Liver (tissue), 9 donors: ENCODE measurements around the gene GSAP. TPM values are rescaled to one million over a fixed set of nuclear protein-coding genes. Genes with fewer than 3 reads are reported as not detected.

Experiments
- DNase-seq: peaks from one replicate; pipeline ENCODE4 v3.0.0-alpha.2; 2017; ENCODE audit warnings: low spot score
- H3K27ac ChIP-seq, 2 donors: one replicate each; pipeline ENCODE4 v1.7.0; 2013; ENCODE audit warnings: inconsistent platforms in 2 of 2, low read length in 2 of 2, control low read depth in 1 of 2, low read depth in 1 of 2, mild to moderate bottlenecking in 1 of 2
- H3K27me3 ChIP-seq, 4 donors: one replicate each; pipeline versions ENCODE4 v1.6.1 to v1.7.0; 2013; ENCODE audit warnings: low read length in 3 of 4, inconsistent platforms in 1 of 4, mild to moderate bottlenecking in 1 of 4, moderate library complexity in 1 of 4; ENCODE audit not compliant: control insufficient read depth in 4 of 4, insufficient read depth in 4 of 4
- H3K36me3 ChIP-seq, 4 donors: one replicate each; pipeline versions ENCODE4 v1.6.1 to v1.7.0; 2013; ENCODE audit warnings: low read length in 3 of 4, mild to moderate bottlenecking in 3 of 4, low read depth in 1 of 4, moderate library complexity in 1 of 4; ENCODE audit not compliant: control insufficient read depth in 4 of 4, insufficient read depth in 3 of 4
- H3K4me1 ChIP-seq, 4 donors: one replicate each; pipeline versions ENCODE4 v1.6.1 to v1.7.0; 2013; ENCODE audit warnings: low read length in 3 of 4, mild to moderate bottlenecking in 3 of 4, moderate library complexity in 1 of 4; ENCODE audit not compliant: control insufficient read depth in 4 of 4, insufficient read depth in 4 of 4
- H3K4me3 ChIP-seq, 3 donors: one replicate each; pipeline versions ENCODE4 v1.6.1 to v1.7.0; 2013; ENCODE audit warnings: low read length in 3 of 3, control low read depth in 1 of 3, low read depth in 1 of 3, mild to moderate bottlenecking in 1 of 3
- H3K9ac ChIP-seq, 2 donors: one replicate each; pipeline ENCODE4 v1.7.0; 2013; ENCODE audit warnings: low read length in 2 of 2, mild to moderate bottlenecking in 2 of 2, moderate library complexity in 2 of 2, control low read depth in 1 of 2, low read depth in 1 of 2
- H3K9me3 ChIP-seq, 4 donors: one replicate each; pipeline versions ENCODE4 v1.6.1 to v1.7.0; 2013; ENCODE audit warnings: low read length in 3 of 4; ENCODE audit not compliant: control insufficient read depth in 4 of 4
- ATF3 ChIP-seq: IDR thresholded peaks from 2 replicates; pipeline ENCODE4 v1.6.1; 2016; ENCODE audit warnings: antibody characterized with exemption
- EGR1 ChIP-seq, 2 donors: IDR thresholded peaks; 2 replicates each; pipeline ENCODE4 v1.6.1; 2016 to 2018; ENCODE audit warnings: antibody characterized with exemption in 2 of 2, low read depth in 2 of 2
- FOXA1 ChIP-seq: IDR thresholded peaks from 2 replicates; pipeline ENCODE4 v1.6.1; 2016; ENCODE audit warnings: antibody characterized with exemption
- GABPA ChIP-seq, 2 donors: IDR thresholded peaks in 1 of 2; conservative IDR thresholded peaks in 1 of 2; 2 replicates each; pipeline ENCODE4 v1.6.1; 2016; ENCODE audit warnings: antibody characterized with exemption in 2 of 2, mild to moderate bottlenecking in 1 of 2, moderate library complexity in 1 of 2
- HNF4A ChIP-seq, 2 donors: conservative IDR thresholded peaks; 2 replicates each; pipeline ENCODE4 v1.6.1; 2016; ENCODE audit warnings: antibody characterized with exemption in 2 of 2, mild to moderate bottlenecking in 2 of 2
- HNF4G ChIP-seq: IDR thresholded peaks from 2 replicates; pipeline ENCODE4 v1.6.1; 2016; ENCODE audit warnings: antibody characterized with exemption
- JUND ChIP-seq, 2 donors: IDR thresholded peaks; 2 replicates each; pipeline ENCODE4 v1.6.1; 2016; ENCODE audit warnings: antibody characterized with exemption in 2 of 2
- MAX ChIP-seq: IDR thresholded peaks from 2 replicates; pipeline ENCODE4 v1.6.1; 2016; ENCODE audit warnings: antibody characterized with exemption
- NR2F2 ChIP-seq: IDR thresholded peaks from 2 replicates; pipeline ENCODE4 v1.6.1; 2016; ENCODE audit warnings: antibody characterized with exemption
- RAD21 ChIP-seq, 2 donors: IDR thresholded peaks; 2 replicates each; pipeline ENCODE4 v1.6.1; 2016; ENCODE audit warnings: antibody characterized with exemption in 2 of 2, mild to moderate bottlenecking in 2 of 2
- RXRA ChIP-seq, 2 donors: IDR thresholded peaks; 2 replicates each; pipeline ENCODE4 v1.6.1; 2017 to 2018; ENCODE audit warnings: antibody characterized with exemption in 2 of 2, mild to moderate bottlenecking in 1 of 2
- SP1 ChIP-seq: IDR thresholded peaks from 2 replicates; pipeline ENCODE4 v1.6.1; 2018; ENCODE audit warnings: antibody characterized with exemption, mild to moderate bottlenecking
- TAF1 ChIP-seq: conservative IDR thresholded peaks from 2 replicates; pipeline ENCODE4 v1.6.1; 2016; ENCODE audit warnings: antibody characterized with exemption, mild to moderate bottlenecking
- YY1 ChIP-seq: IDR thresholded peaks from 2 replicates; pipeline ENCODE4 v1.6.1; 2016; ENCODE audit warnings: antibody characterized with exemption, mild to moderate bottlenecking
- WGBS: extraction: QIAGEN DNeasy Blood & Tissue Kit; methylation state at CpG from one replicate; pipeline ENCODE4 v1.1.7; 2013; 5-methylcytosine and 5-hydroxymethylcytosine counted together
- polyA plus RNA-seq, 2 donors: library from polyadenylated mRNA; stranded (reverse) in 1 of 2; unstranded in 1 of 2; fragments of 200-250 nt in 1 of 2; fragments of >200 nt in 1 of 2; fragmentation: Nextera tagmentation in 1 of 2; extraction: Ambion mirVana in 1 of 2; gene quantifications; one replicate each; pipeline versions ENCODE4 v1.2.1 to v1.2.3, GENCODE V29; 2013 to 2015
- total RNA-seq, 2 donors: library from RNA; depleted of rRNA; stranded (reverse); fragments of >200 nt; gene quantifications; one replicate each; pipeline ENCODE4 v1.2.3, GENCODE V29; 2014
- TF ChIP-seq, protein P1 (sequence below): fragments of 150-350 bp; IDR thresholded peaks from 2 replicates; pipeline ENCODE4 v1.5.1; 2017; ENCODE audit warnings: improper control_type of control experiment, low read depth, low read length; ENCODE audit not compliant: missing input control
- TF ChIP-seq, protein P2 (sequence below): IDR thresholded peaks from 2 replicates; pipeline ENCODE4 v1.6.1; 2016; ENCODE audit warnings: antibody characterized with exemption, mild to moderate bottlenecking
- TF ChIP-seq, protein P3 (sequence below): IDR thresholded peaks from 2 replicates; pipeline ENCODE4 v1.6.1; 2016; ENCODE audit warnings: antibody characterized with exemption
- donor health status: healthy.
- donor health status: healthy.
- donor health status: healthy.
- donor health status: healthy.
- donor health status: healthy.

The GSAP gene
- total and polyA plus RNA-seq, 4 donors: 4.1 to 30.9 (median 17.7) TPM

- H3K9ac ChIP-seq: no peak overlapping the region
- no peak overlapping the region for H3K27ac ChIP-seq
- H3K4me3 ChIP-seq: no peak overlapping the region
- DNase-seq: no peak
- H3K27me3 ChIP-seq: no peaks in the 10 kb centered on the region
- WGBS: 82% methylated on average over 4 of the region's 4 CpGs
- H3K9me3 ChIP-seq: no peaks in the 10 kb centered on the region
- peaks cover 4 to 53% (median 14%) of the 10 kb centered on the region in 4 donors for H3K4me1 ChIP-seq
- no peaks in the 10 kb centered on the region for H3K36me3 ChIP-seq
- TF ChIP-seq SP1 (no peak), RXRA (IDR thresholded peaks at IDR 0.05) (no peak), ATF3 (no peak), NR2F2 (no peak), GABPA (IDR thresholded peaks at IDR 0.05 in 1 of 2, conservative IDR thresholded peaks at IDR 0.05 in 1 of 2) (no peak), RAD21 (IDR thresholded peaks at IDR 0.05) (no peak), HNF4A (conservative IDR thresholded peaks at IDR 0.05) (no peak), EGR1 (IDR thresholded peaks at IDR 0.05; ENCODE audit: low read depth in 2 of 2) (no peak), HNF4G (no peak), TAF1 (no peak), JUND (IDR thresholded peaks at IDR 0.05) (no peak), YY1 (no peak), MAX (no peak), FOXA1 (no peak)
- TF ChIP-seq, protein P1, sequence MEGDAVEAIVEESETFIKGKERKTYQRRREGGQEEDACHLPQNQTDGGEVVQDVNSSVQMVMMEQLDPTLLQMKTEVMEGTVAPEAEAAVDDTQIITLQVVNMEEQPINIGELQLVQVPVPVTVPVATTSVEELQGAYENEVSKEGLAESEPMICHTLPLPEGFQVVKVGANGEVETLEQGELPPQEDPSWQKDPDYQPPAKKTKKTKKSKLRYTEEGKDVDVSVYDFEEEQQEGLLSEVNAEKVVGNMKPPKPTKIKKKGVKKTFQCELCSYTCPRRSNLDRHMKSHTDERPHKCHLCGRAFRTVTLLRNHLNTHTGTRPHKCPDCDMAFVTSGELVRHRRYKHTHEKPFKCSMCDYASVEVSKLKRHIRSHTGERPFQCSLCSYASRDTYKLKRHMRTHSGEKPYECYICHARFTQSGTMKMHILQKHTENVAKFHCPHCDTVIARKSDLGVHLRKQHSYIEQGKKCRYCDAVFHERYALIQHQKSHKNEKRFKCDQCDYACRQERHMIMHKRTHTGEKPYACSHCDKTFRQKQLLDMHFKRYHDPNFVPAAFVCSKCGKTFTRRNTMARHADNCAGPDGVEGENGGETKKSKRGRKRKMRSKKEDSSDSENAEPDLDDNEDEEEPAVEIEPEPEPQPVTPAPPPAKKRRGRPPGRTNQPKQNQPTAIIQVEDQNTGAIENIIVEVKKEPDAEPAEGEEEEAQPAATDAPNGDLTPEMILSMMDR: no peak
- TF ChIP-seq, protein P2, sequence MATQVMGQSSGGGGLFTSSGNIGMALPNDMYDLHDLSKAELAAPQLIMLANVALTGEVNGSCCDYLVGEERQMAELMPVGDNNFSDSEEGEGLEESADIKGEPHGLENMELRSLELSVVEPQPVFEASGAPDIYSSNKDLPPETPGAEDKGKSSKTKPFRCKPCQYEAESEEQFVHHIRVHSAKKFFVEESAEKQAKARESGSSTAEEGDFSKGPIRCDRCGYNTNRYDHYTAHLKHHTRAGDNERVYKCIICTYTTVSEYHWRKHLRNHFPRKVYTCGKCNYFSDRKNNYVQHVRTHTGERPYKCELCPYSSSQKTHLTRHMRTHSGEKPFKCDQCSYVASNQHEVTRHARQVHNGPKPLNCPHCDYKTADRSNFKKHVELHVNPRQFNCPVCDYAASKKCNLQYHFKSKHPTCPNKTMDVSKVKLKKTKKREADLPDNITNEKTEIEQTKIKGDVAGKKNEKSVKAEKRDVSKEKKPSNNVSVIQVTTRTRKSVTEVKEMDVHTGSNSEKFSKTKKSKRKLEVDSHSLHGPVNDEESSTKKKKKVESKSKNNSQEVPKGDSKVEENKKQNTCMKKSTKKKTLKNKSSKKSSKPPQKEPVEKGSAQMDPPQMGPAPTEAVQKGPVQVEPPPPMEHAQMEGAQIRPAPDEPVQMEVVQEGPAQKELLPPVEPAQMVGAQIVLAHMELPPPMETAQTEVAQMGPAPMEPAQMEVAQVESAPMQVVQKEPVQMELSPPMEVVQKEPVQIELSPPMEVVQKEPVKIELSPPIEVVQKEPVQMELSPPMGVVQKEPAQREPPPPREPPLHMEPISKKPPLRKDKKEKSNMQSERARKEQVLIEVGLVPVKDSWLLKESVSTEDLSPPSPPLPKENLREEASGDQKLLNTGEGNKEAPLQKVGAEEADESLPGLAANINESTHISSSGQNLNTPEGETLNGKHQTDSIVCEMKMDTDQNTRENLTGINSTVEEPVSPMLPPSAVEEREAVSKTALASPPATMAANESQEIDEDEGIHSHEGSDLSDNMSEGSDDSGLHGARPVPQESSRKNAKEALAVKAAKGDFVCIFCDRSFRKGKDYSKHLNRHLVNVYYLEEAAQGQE: no peak
These were observed 3.0 kb downstream of the GSAP start for GRCh38 chr7:77413128-77413527.

DNA sequence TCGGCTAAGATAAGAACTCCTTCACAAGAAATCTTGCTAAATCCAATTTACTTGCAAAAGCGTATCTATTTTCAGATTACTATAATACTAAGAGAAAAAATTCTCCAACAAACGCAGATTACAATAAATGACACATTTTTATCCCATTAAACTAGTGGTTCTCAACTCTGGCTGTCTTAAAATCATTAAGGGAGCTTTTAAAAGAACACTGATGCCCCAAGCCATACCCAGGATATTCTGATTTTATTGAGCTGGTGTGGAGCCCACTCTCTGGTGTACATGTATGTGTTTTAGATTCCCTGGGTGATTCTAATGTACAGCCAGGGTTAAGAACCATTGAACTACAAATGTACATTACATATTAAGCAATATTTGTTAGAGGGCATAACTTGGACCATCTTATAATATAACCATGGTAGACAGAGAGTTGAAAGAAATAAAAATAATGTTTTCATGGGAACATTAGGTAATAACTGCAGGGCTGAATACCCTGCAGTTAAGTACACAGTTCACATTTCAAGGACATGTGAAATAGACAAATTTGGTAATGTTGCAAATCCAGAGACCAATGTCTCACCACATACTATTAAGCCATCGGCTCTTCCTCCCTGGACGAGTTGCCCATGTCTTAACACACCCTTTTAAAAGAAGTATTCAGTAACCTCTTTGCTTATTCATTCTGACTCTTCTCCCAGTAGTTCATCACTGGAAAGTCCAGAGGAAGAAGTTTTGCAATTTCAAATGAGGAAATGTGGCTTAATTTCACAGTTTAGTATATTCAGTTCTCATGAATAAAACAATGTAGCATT lies 6.2 kb downstream of the GSAP start:
- no peak for DNase-seq
- 64% methylated on average over 5 of the region's 5 CpGs for WGBS
- H3K27ac ChIP-seq: peak overlapping the region; percentile 80 to 88
- no peak overlapping the region for H3K4me3 ChIP-seq
- peaks cover 3 to 44% (median 6%) of the 10 kb centered on the region in 4 donors for H3K4me1 ChIP-seq
- H3K9ac ChIP-seq: peak overlapping the region in 1 of 2 donors; percentile 7
- H3K27me3 ChIP-seq: no peaks in the 10 kb centered on the region
- no peaks in the 10 kb centered on the region for H3K36me3 ChIP-seq
- H3K9me3 ChIP-seq: no peaks in the 10 kb centered on the region
- TF ChIP-seq, protein P3, sequence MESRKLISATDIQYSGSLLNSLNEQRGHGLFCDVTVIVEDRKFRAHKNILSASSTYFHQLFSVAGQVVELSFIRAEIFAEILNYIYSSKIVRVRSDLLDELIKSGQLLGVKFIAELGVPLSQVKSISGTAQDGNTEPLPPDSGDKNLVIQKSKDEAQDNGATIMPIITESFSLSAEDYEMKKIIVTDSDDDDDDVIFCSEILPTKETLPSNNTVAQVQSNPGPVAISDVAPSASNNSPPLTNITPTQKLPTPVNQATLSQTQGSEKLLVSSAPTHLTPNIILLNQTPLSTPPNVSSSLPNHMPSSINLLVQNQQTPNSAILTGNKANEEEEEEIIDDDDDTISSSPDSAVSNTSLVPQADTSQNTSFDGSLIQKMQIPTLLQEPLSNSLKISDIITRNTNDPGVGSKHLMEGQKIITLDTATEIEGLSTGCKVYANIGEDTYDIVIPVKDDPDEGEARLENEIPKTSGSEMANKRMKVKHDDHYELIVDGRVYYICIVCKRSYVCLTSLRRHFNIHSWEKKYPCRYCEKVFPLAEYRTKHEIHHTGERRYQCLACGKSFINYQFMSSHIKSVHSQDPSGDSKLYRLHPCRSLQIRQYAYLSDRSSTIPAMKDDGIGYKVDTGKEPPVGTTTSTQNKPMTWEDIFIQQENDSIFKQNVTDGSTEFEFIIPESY: peak; percentile 50
- TF ChIP-seq, protein P1: no peak
- TF ChIP-seq EGR1 (IDR thresholded peaks at IDR 0.05; ENCODE audit: low read depth in 2 of 2): peak in 1 of 2 donors; percentile 21
- peak; percentile 71 for TF ChIP-seq FOXA1
- TF ChIP-seq RAD21 (IDR thresholded peaks at IDR 0.05): peak; percentile 40 to 43
- TF ChIP-seq GABPA (IDR thresholded peaks at IDR 0.05 in 1 of 2, conservative IDR thresholded peaks at IDR 0.05 in 1 of 2): peak in 1 of 2 donors; percentile 21
- TF ChIP-seq NR2F2: no peak
- peak; percentile 86 for TF ChIP-seq SP1
